Endometrium (tissue), 2 donors: Measurements from ENCODE around the gene RNASEH1.

ENCODE experiments used
- FAIRE-seq: peaks from 2 replicates; lab custom pipeline; 2012; peaks lifted over from hg19 to GRCh38; lab: Jason Lieb, UNC
- donor health status: control.
- donor health status: control.

The RNASEH1 gene

GRCh38 chr2:3547915-3548314, 10.2 kb downstream of the RNASEH1 start:
- FAIRE-seq = no peak

GRCh38 chr2:3545788-3546478, 12.2 kb downstream of the RNASEH1 start:
- no peak for FAIRE-seq

- FAIRE-seq = no peak
Measured at GRCh38 chr2:3543023-3543683, 15.0 kb downstream of the RNASEH1 start.

GRCh38 chr2:3542107-3542506, 16.0 kb downstream of the RNASEH1 start:
- no peak for FAIRE-seq

DNA sequence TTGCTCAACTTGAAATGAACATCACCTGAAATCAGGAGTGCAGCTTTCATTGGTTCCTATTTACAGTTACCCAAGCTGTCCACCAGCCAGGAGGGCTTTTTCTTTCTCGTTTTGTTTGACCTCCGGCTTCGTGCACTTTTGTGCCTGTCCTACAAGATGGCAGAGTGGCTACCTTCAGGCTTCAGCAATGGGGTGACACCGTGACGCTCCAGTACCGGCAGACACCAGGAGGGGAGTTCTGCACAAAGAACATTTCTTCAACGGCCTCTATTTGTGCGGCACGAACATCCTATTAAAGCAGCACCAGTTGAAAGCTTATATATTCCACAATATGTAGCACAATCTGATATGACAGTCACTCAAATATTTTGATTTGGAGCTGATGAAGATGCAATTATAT, 18.3 kb downstream of the RNASEH1 start:
- no peak for FAIRE-seq

GRCh38 chr2:3536682-3537632, 21.2 kb downstream of the RNASEH1 start:
- FAIRE-seq = no peak

DNA sequence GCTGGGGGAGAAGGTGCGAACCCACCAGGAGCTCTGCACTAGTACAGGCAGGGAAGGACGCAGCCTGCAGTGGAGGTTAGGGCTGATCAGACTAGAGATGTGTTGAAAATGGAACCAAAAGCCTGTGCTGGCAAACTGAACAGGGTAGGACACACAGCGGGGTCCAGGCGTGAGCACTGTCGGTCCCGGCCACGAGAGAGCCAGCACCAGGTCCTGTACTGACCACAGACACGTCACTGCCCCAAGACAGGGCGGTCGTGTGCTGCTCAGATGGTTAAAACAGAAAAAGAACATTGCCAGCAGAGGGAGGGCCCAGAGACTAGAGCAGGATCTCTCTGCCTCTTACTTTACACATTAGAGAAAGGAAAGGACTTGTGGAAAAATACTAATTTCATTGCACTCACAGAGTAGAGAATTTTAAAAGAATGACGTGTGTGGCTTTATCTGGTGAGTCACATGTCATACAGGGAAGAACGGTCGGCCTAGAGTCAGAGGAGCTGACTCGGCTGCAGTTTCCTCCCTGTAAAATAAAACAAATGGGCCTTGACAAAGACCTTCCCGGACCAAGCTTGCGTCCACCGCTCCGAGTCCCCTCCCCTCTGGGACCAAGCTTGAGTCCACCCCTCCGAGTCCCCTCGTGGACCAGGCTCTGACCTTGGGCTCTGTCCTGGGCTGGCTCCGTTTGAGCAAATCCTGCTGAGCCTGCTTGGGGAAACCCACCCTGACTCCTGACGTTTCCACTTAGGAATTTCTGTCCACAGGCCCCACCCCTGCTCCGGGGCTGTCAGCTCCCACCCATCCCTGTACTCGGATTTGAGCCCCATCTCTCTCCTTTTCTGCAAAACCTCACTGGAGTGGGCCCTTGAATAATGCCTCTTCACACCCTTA, 22.1 kb downstream of the RNASEH1 start:
- no peak for FAIRE-seq

DNA sequence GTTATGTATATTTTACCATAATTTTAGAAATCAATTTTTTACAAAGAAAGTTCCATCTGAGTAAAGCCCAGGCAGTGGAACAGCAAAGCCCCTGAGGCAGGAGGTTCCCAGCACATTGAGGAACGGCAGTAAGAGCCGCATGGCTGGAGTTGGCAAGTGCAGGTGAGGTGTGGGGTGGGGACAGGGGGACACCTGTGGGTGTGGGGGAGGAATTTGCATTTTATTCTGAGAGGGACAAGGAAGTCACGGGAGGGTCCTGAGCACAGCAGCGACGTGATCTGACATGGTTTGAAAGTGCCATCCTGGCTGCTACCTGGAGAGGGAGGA, 22.7 kb downstream of the RNASEH1 start:
- no peak for FAIRE-seq

- FAIRE-seq = no peak
Measured at GRCh38 chr2:3534251-3534814, 23.8 kb downstream of the RNASEH1 start.

- FAIRE-seq = no peak
Measured at GRCh38 chr2:3533836-3534235, 24.3 kb downstream of the RNASEH1 start.

- FAIRE-seq = no peak
Measured at GRCh38 chr2:3532941-3533340, 25.2 kb downstream of the RNASEH1 start.

- no peak for FAIRE-seq
Measured at GRCh38 chr2:3529316-3530025, 28.7 kb downstream of the RNASEH1 start.

DNA sequence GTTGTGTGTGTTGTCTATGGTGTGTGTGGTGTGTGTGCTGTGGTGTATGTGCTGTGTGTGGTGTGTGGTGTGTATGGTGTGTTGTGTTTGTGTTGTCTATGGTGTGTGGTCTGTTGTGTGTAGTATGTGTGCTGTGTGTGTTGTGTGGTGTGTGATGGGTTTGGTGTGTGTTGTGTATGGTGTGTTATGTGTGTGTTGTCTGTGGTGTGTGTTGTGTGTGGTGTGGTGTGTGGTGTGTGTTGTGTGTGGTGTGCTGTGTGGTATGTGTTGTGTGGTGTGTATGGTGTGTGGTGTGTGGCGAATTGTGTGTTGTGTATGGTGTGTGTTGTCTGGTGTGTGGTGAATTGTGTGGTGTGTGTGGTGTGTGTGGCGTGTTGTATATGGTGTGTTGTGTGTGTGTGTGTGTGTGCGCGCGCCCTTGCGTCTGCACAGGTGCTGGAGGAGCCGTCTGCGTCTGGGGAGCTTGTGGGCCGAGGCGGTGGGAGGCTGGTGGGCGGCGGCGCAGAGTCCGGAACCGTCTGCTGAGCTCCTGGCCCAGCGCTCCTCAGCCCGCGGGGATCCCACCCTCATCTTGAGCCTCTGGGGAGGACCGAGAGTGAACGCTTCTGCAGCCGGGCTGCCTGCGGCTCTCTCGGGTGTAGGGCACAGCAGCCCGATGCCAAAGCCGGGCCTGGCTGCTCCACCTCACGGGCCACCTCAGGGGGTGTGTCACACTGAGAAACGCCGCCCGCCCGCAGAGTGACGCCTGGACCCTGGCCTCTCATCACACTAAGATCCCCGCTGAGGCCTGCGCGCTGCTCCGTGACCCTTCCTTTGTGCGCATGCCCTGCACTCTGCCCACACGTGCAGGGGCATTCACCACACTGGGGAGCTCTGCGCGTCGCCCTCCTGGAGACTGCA, 30.0 kb downstream of the RNASEH1 start:
- no peak for FAIRE-seq

GRCh38 chr2:3526871-3527270, 31.3 kb downstream of the RNASEH1 start:
- no peak for FAIRE-seq

DNA sequence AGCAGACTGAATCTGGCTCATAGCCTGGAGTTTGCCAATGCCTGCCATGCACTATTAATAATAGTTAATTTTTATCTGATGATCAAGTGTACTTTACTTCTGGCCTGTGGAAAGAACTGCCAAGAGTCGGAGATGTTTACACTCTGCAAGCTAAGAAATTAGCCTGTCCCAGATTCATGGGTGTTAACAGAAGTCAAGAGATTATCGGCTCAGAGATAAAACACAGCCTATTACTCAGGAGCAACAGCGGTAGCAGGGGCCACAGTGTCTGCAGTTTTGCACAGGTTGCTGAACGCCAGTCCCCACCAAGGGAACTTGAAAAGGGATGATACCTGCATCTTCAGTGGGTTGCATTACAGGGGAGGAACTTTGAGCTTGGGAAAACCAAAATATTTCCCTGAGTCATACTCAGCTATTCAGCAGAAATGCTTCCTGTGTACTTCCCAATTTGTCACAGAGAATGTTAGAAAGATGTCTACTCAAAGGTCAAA, 34.5 kb downstream of the RNASEH1 start:
- no peak for FAIRE-seq

DNA sequence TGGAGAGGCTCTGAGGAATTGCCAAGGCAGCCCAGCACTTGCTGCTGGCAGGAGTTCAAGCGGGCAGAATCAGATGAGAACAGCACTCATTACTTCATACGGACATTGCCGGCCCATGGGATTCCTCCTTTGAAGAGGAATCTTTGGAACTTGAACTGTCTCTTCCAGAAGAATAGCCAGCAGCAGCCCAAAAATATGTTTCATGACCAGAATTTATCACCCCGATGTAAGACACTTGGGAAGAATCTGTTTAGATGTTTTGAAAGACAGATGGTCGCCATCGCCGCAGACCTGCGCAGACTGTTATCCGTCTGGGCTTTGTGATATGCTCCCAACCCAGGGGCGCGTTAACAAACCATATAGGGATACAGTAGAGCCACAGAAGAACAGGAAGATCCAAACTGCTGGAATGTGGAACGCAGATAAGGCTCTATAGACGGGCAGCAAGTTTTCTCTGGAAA, 35.1 kb downstream of the RNASEH1 start:
- no peak for FAIRE-seq

DNA sequence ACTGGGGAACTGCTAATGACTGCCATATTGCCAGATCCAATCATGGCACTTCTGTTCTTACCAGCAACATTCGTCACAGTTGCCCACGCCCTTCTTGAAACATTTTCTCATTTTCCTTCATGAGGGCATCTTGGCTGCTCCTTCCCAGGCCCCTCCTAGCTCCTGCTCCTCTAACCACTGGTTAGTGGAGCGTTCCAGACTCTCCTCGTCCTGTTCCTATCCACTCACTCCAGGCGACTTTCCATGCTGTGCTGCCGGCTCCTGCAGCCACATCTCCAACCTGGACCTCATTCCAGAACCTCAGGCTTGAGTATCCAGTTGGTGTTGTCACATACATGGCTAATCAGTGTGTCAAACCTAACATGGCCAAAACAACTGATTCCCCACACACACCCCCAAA, 37.5 kb downstream of the RNASEH1 start:
- no peak for FAIRE-seq

DNA sequence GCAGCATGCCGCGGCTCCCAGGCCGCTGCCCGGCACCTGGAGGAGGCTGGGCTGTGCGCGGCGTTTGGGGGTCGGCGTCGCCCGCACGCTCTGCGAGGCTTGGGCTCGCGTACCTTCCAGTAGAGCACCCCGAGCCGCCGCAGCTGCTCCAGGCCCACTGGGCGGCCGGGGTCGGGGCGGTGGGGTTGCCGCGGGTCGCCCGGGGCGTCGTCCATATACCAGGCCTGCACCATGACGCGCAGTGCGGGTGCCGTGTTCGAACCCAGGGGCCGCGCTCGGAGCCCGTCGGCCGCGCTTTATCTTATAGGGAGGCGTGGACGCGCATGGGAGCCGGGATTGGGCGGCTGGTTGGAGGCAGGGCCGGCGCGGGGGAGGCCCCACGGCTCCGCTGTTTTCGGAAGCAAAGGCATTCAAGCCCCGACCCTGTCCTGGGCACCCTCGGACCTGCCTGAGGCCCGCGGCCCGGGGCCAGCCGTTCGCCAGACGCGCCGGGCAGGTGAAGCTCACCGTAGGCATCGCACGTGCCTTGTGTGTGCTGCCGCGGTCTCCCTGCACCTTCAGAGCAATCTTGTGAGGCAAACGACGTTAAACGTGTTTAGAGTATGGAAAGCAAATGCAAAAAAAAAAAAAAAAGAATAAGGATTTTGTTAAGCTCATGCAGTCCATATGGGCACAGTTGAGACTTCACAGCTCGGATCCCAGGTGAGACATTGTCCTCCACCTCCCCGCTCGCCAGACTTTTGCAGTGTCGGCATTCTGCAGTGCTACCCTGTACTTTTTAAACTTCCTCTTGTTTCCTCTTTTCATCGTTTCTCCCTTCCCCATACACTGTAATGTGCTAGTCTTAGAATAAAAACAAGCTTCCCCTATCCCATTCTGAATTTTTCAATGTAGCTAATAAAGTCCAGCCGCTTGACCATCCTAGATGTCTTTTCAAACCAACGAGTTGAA, 38.6 kb downstream of the RNASEH1 start, which contains the start of gene ADI1:
ADI1 (minus strand) TSS at position 277 of the 951 bp plus-strand sequence; CDS start at position 233, 44 bp downstream.
- no peak for FAIRE-seq
